ENCODE results near the gene MNX1.

The MNX1 gene

GRCh38 chr7:157014635-157015555 lies 4.4 kb upstream of the MNX1 start:
- DNase-seq, result no peak

GRCh38 chr7:157013602-157014549 lies 3.4 kb upstream of the MNX1 start:
- no peak for DNase-seq

GRCh38 chr7:157013101-157013500 lies 2.6 kb upstream of the MNX1 start:
- no peak for DNase-seq

- no peak for DNase-seq
Observed at GRCh38 chr7:157012113-157012547, 1.7 kb upstream of the MNX1 start.

GRCh38 chr7:157011333-157012112 lies 1.1 kb upstream of the MNX1 start:
- DNase-seq, result no peak

GRCh38 chr7:157009778-157010587 lies 480 bp downstream of the MNX1 start:
- no peak for DNase-seq

- DNase-seq, result no peak
Observed at GRCh38 chr7:157009170-157009777, 1.2 kb downstream of the MNX1 start.

GRCh38 chr7:157008206-157009169 lies 2.0 kb downstream of the MNX1 start:
- DNase-seq, result no peak

- no peak for DNase-seq
Observed at GRCh38 chr7:157007470-157008066, 2.9 kb downstream of the MNX1 start.

- DNase-seq, result no peak
Observed at GRCh38 chr7:157006829-157007469, 3.5 kb downstream of the MNX1 start.

GRCh38 chr7:157006205-157006747 lies 4.2 kb downstream of the MNX1 start:
- no peak for DNase-seq

- DNase-seq, result no peak
Observed at GRCh38 chr7:157005456-157006204, 4.8 kb downstream of the MNX1 start.

- DNase-seq, result no peak
Observed at GRCh38 chr7:157004521-157005455, 5.7 kb downstream of the MNX1 start.

GRCh38 chr7:157003756-157004520 lies 6.5 kb downstream of the MNX1 start:
- no peak for DNase-seq

- no peak for DNase-seq
Observed at GRCh38 chr7:157003445-157003755, 7.1 kb downstream of the MNX1 start.

GRCh38 chr7:157002819-157003421 lies 7.5 kb downstream of the MNX1 start:
- no peak for DNase-seq

Measured in activated T-cell treated with anti-CD3 and anti-CD28 coated beads for 4 hours (primary cell).